ENCODE data around the gene GIGYF2. TPM values are rescaled to one million over a fixed set of nuclear protein-coding genes. Genes with fewer than 3 reads are reported as not detected.

Gene GIGYF2
- polyA plus RNA-seq, 4 donors: 12.7 to 56.6 (median 19.9) TPM

GRCh38 chr2:232815569-232815968 is 118.4 kb downstream of the GIGYF2 start:
- Histone ChIP-seq H3K27ac (ENCODE audit: low read depth in 1 of 3, low read length in 2 of 3) (no peak overlapping the region), H3K4me3 (ENCODE audit: low read depth in 1 of 3, low read length in 3 of 3) (no peak overlapping the region), H3K4me1 (ENCODE audit: control insufficient read depth in 3 of 3, insufficient read depth in 2 of 3, low read depth in 1 of 3, low read length in 2 of 3) (no peaks in the 10 kb centered on the region), H3K9me3 (ENCODE audit: control insufficient read depth in 2 of 2, insufficient read depth in 1 of 2, low read depth in 1 of 2, low read length in 1 of 2) (no peaks in the 10 kb centered on the region), H3K27me3 (ENCODE audit: control insufficient read depth in 3 of 3, insufficient read depth in 3 of 3, low read length in 3 of 3) (no peaks in the 10 kb centered on the region), H3K36me3 (ENCODE audit: control insufficient read depth in 3 of 3, insufficient read depth in 2 of 3, low read depth in 1 of 3, low read length in 3 of 3) (peaks cover 8 to 27% (median 23%) of the 10 kb centered on the region in 3 donors)
- DNase-seq (no peak), FAIRE-seq (no peak)
- WGBS, 3 donors: 81 to 93% (median 91%) methylated on average over 3 of the region's 3 CpGs

DNA sequence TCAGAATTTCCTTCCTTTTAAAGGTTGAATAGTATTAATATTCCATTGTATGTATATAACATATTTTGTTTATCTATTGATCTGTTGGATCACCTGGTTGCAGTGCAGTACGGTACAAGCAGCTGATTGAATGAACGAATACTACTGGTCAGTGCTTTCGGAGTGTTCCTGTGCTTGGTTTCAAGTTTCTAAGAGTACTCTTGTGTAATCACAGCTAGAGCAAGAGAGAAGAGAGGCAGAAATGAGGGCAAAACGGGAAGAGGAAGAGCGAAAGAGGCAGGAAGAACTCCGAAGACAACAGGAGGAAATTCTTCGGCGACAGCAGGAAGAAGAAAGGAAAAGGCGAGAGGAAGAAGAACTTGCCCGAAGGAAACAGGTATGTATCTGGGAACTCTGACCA is 119.5 kb downstream of the GIGYF2 start:
- FAIRE-seq (no peak), DNase-seq (no peak)
- Histone ChIP-seq H3K27ac (ENCODE audit: low read depth in 1 of 3, low read length in 2 of 3) (no peak overlapping the region), H3K27me3 (ENCODE audit: control insufficient read depth in 3 of 3, insufficient read depth in 3 of 3, low read length in 3 of 3) (no peaks in the 10 kb centered on the region), H3K9me3 (ENCODE audit: control insufficient read depth in 2 of 2, insufficient read depth in 1 of 2, low read depth in 1 of 2, low read length in 1 of 2) (no peaks in the 10 kb centered on the region), H3K4me3 (ENCODE audit: low read depth in 1 of 3, low read length in 3 of 3) (no peak overlapping the region), H3K4me1 (ENCODE audit: control insufficient read depth in 3 of 3, insufficient read depth in 2 of 3, low read depth in 1 of 3, low read length in 2 of 3) (no peaks in the 10 kb centered on the region), H3K36me3 (ENCODE audit: control insufficient read depth in 3 of 3, insufficient read depth in 2 of 3, low read depth in 1 of 3, low read length in 3 of 3) (peaks cover 8 to 32% (median 23%) of the 10 kb centered on the region in 3 donors)
- WGBS, 3 donors: 84 to 89% (median 85%) methylated on average over 10 of the region's 10 CpGs

- DNase-seq (no peak), FAIRE-seq (no peak)
- Histone ChIP-seq H3K4me1 (ENCODE audit: control insufficient read depth in 3 of 3, insufficient read depth in 2 of 3, low read depth in 1 of 3, low read length in 2 of 3) (no peaks in the 10 kb centered on the region), H3K27ac (ENCODE audit: low read depth in 1 of 3, low read length in 2 of 3) (no peak overlapping the region), H3K36me3 (ENCODE audit: control insufficient read depth in 3 of 3, insufficient read depth in 2 of 3, low read depth in 1 of 3, low read length in 3 of 3) (peaks cover 8 to 34% (median 21%) of the 10 kb centered on the region in 3 donors), H3K27me3 (ENCODE audit: control insufficient read depth in 3 of 3, insufficient read depth in 3 of 3, low read length in 3 of 3) (no peaks in the 10 kb centered on the region), H3K9me3 (ENCODE audit: control insufficient read depth in 2 of 2, insufficient read depth in 1 of 2, low read depth in 1 of 2, low read length in 1 of 2) (no peaks in the 10 kb centered on the region), H3K4me3 (ENCODE audit: low read depth in 1 of 3, low read length in 3 of 3) (no peak overlapping the region)
- WGBS, 3 donors: 80 to 91% (median 88%) methylated on average over 3 of the region's 3 CpGs
Observed at GRCh38 chr2:232817756-232818155, 120.6 kb downstream of the GIGYF2 start.

GRCh38 chr2:232829988-232830387 is 132.9 kb downstream of the GIGYF2 start:
- FAIRE-seq: no peak
- 90 to 96% (median 96%) methylated on average over 3 of the region's 3 CpGs for WGBS, 3 donors
- no peaks in the 10 kb centered on the region for H3K4me1 ChIP-seq (ENCODE audit: control insufficient read depth in 3 of 3, insufficient read depth in 2 of 3, low read depth in 1 of 3, low read length in 2 of 3)
- H3K27me3 ChIP-seq (ENCODE audit: control insufficient read depth in 3 of 3, insufficient read depth in 3 of 3, low read length in 3 of 3): no peaks in the 10 kb centered on the region
- H3K9me3 ChIP-seq (ENCODE audit: control insufficient read depth in 2 of 2, insufficient read depth in 1 of 2, low read depth in 1 of 2, low read length in 1 of 2): no peaks in the 10 kb centered on the region
- no peak overlapping the region for H3K4me3 ChIP-seq (ENCODE audit: low read depth in 1 of 3, low read length in 3 of 3)
- H3K27ac ChIP-seq (ENCODE audit: low read depth in 1 of 3, low read length in 2 of 3): no peak overlapping the region
- DNase-seq: no peak
- H3K36me3 ChIP-seq (ENCODE audit: control insufficient read depth in 3 of 3, insufficient read depth in 2 of 3, low read depth in 1 of 3, low read length in 3 of 3): peaks cover 16 to 29% (median 17%) of the 10 kb centered on the region in 3 donors

DNA sequence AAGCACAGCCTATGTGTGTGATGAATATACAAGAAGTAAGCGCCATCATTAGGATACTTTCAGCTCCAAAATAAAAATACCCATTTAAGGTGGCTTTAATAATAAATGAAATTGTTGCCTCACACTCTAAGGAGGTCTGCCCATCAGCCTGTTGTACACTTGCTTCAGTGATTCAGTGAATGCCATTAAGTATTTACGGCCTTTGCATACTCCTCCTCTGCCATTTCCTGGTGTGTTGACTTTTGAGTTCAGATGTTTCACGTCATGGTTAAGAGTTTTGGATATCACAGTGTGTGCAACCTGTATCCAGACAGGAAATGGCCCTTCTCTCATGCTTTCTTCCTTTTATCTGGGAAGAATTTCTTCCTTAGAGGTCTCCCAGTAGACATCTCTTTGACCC is 134.4 kb downstream of the GIGYF2 start:
- FAIRE-seq: no peak
- H3K27me3 ChIP-seq (ENCODE audit: control insufficient read depth in 3 of 3, insufficient read depth in 3 of 3, low read length in 3 of 3): no peaks in the 10 kb centered on the region
- no peaks in the 10 kb centered on the region for H3K9me3 ChIP-seq (ENCODE audit: control insufficient read depth in 2 of 2, insufficient read depth in 1 of 2, low read depth in 1 of 2, low read length in 1 of 2)
- H3K4me3 ChIP-seq (ENCODE audit: low read depth in 1 of 3, low read length in 3 of 3): no peak overlapping the region
- peaks cover 14 to 35% (median 17%) of the 10 kb centered on the region in 3 donors for H3K36me3 ChIP-seq (ENCODE audit: control insufficient read depth in 3 of 3, insufficient read depth in 2 of 3, low read depth in 1 of 3, low read length in 3 of 3)
- no peaks in the 10 kb centered on the region for H3K4me1 ChIP-seq (ENCODE audit: control insufficient read depth in 3 of 3, insufficient read depth in 2 of 3, low read depth in 1 of 3, low read length in 2 of 3)
- no peak overlapping the region for H3K27ac ChIP-seq (ENCODE audit: low read depth in 1 of 3, low read length in 2 of 3)
- 86 to 95% (median 87%) methylated on average over 3 of the region's 3 CpGs for WGBS, 3 donors
- DNase-seq: no peak

DNA sequence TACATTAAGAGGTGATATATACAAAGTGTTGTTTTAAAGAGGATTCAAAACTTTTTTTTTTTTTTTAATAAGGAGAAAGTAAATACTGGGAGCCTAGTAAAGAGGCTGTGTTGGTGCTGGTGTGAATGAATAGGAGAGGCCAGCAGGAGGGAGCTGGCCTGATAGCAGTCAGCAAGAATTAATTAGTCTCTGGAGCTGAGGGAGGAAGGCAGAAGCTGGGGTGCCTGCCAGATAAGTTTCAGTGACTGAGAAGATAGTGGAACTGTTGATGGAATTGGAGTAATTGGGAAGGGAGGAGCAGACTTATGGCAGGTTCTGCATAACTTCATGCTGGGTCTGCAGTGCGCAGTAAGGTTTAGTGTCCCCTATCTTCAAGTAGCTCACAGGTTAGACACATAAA is 136.7 kb downstream of the GIGYF2 start:
- WGBS, 3 donors: 97 to 100% (median 100%) methylated on average over 1 of the region's 1 CpG
- Histone ChIP-seq H3K27ac (ENCODE audit: low read depth in 1 of 3, low read length in 2 of 3) (no peak overlapping the region), H3K4me3 (ENCODE audit: low read depth in 1 of 3, low read length in 3 of 3) (no peak overlapping the region), H3K9me3 (ENCODE audit: control insufficient read depth in 2 of 2, insufficient read depth in 1 of 2, low read depth in 1 of 2, low read length in 1 of 2) (no peaks in the 10 kb centered on the region), H3K4me1 (ENCODE audit: control insufficient read depth in 3 of 3, insufficient read depth in 2 of 3, low read depth in 1 of 3, low read length in 2 of 3) (peaks cover 0 to 6% (median 2%) of the 10 kb centered on the region in 3 donors), H3K27me3 (ENCODE audit: control insufficient read depth in 3 of 3, insufficient read depth in 3 of 3, low read length in 3 of 3) (no peaks in the 10 kb centered on the region), H3K36me3 (ENCODE audit: control insufficient read depth in 3 of 3, insufficient read depth in 2 of 3, low read depth in 1 of 3, low read length in 3 of 3) (peaks cover 16 to 37% (median 17%) of the 10 kb centered on the region in 3 donors)
- no peak for FAIRE-seq
- no peak for DNase-seq

DNA sequence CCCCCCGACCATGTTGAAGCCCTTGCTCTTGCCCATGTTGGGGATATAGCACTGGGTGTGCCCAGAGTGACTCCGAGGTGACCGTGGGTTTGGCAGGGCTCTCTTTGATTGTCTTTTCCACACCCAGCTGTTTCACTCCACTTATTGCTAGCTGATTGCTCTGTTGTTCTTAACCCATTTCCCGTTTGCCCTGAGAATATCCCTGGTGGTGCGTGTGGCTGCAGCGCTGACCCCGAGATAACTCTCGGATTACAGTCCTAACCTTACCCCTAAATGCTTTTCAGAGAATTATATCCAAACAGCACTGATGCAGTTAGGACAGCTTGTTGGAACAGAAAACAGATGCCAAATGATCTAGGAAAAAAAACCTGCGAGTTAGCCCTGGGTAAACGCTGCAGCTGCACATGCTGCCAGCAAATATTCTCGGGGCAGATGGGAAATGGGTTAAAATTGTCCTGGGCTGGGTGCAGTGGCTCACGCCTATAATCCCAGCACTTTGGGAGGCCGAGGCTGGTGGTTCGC is 138.6 kb downstream of the GIGYF2 start:
- H3K9me3 ChIP-seq (ENCODE audit: control insufficient read depth in 2 of 2, insufficient read depth in 1 of 2, low read depth in 1 of 2, low read length in 1 of 2): no peaks in the 10 kb centered on the region
- peak overlapping the region in 1 of 3 donors; percentile 44 for H3K27ac ChIP-seq (ENCODE audit: low read depth in 1 of 3, low read length in 2 of 3)
- WGBS, 3 donors: 22 to 58% (median 37%) methylated on average over 14 of the region's 14 CpGs
- DNase-seq (peak; percentile 13 to 52), FAIRE-seq (no peak)
- peaks cover 15 to 35% (median 19%) of the 10 kb centered on the region in 3 donors for H3K36me3 ChIP-seq (ENCODE audit: control insufficient read depth in 3 of 3, insufficient read depth in 2 of 3, low read depth in 1 of 3, low read length in 3 of 3)
- no peak overlapping the region for H3K4me3 ChIP-seq (ENCODE audit: low read depth in 1 of 3, low read length in 3 of 3)
- peaks cover 0 to 14% (median 4%) of the 10 kb centered on the region in 3 donors for H3K4me1 ChIP-seq (ENCODE audit: control insufficient read depth in 3 of 3, insufficient read depth in 2 of 3, low read depth in 1 of 3, low read length in 2 of 3)
- H3K27me3 ChIP-seq (ENCODE audit: control insufficient read depth in 3 of 3, insufficient read depth in 3 of 3, low read length in 3 of 3): no peaks in the 10 kb centered on the region

- WGBS, 3 donors: 94 to 100% (median 96%) methylated on average over 4 of the region's 4 CpGs
- no peak overlapping the region for H3K27ac ChIP-seq (ENCODE audit: low read depth in 1 of 3, low read length in 2 of 3)
- FAIRE-seq: no peak
Observed at GRCh38 chr2:232836934-232837333, 139.8 kb downstream of the GIGYF2 start.

DNA sequence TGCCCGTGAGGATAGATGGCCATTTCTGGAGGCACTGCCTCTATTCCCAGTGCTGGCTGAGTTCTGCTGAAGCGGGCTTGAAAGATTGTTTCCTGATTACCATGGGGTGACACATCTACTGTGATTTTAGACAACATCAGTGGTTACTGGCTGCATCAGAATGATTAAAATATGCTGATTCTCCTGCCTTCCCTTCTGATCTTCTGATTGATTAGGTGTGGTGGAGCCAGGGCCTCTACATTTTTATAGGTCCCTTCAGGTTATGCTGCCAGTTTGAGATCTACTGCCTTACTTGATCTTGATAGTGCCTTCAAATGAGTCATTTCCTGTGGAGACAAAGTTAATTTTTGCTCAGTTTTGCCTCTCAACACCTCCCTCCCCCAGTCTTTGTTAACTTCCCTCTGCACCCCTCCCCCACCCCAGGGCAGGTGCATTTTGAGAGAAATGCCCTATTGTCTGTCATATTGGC is 141.3 kb downstream of the GIGYF2 start:
- no peak for FAIRE-seq
- H3K4me3 ChIP-seq (ENCODE audit: low read depth in 1 of 3, low read length in 3 of 3): no peak overlapping the region
- H3K9me3 ChIP-seq (ENCODE audit: control insufficient read depth in 2 of 2, insufficient read depth in 1 of 2, low read depth in 1 of 2, low read length in 1 of 2): no peaks in the 10 kb centered on the region
- no peaks in the 10 kb centered on the region for H3K27me3 ChIP-seq (ENCODE audit: control insufficient read depth in 3 of 3, insufficient read depth in 3 of 3, low read length in 3 of 3)
- H3K4me1 ChIP-seq (ENCODE audit: control insufficient read depth in 3 of 3, insufficient read depth in 2 of 3, low read depth in 1 of 3, low read length in 2 of 3): peaks cover 0 to 14% (median 4%) of the 10 kb centered on the region in 3 donors
- H3K27ac ChIP-seq (ENCODE audit: low read depth in 1 of 3, low read length in 2 of 3): peak overlapping the region in 1 of 3 donors; percentile 77
- WGBS, 3 donors: 38 to 46% (median 43%) methylated on average over 2 of the region's 2 CpGs
- peaks cover 10 to 37% (median 17%) of the 10 kb centered on the region in 3 donors for H3K36me3 ChIP-seq (ENCODE audit: control insufficient read depth in 3 of 3, insufficient read depth in 2 of 3, low read depth in 1 of 3, low read length in 3 of 3)
- DNase-seq: peak; percentile 24 to 48

More at GRCh38 chr2:232836934-232837333, 139.8 kb downstream of the GIGYF2 start:
- Histone ChIP-seq H3K9me3 (ENCODE audit: control insufficient read depth in 2 of 2, insufficient read depth in 1 of 2, low read depth in 1 of 2, low read length in 1 of 2) (no peaks in the 10 kb centered on the region), H3K4me3 (ENCODE audit: low read depth in 1 of 3, low read length in 3 of 3) (no peak overlapping the region), H3K4me1 (ENCODE audit: control insufficient read depth in 3 of 3, insufficient read depth in 2 of 3, low read depth in 1 of 3, low read length in 2 of 3) (peaks cover 0 to 14% (median 4%) of the 10 kb centered on the region in 3 donors), H3K27me3 (ENCODE audit: control insufficient read depth in 3 of 3, insufficient read depth in 3 of 3, low read length in 3 of 3) (no peaks in the 10 kb centered on the region), H3K36me3 (ENCODE audit: control insufficient read depth in 3 of 3, insufficient read depth in 2 of 3, low read depth in 1 of 3, low read length in 3 of 3) (peaks cover 16 to 42% (median 17%) of the 10 kb centered on the region in 3 donors)
- no peak for DNase-seq
